ENCODE data around the gene ZFAND3.

ZFAND3 gene

GRCh38 chr6:38169977-38170526 lies 350.5 kb downstream of the ZFAND3 start:
- no peak for DNase-seq (ENCODE audit: low read depth)

DNA sequence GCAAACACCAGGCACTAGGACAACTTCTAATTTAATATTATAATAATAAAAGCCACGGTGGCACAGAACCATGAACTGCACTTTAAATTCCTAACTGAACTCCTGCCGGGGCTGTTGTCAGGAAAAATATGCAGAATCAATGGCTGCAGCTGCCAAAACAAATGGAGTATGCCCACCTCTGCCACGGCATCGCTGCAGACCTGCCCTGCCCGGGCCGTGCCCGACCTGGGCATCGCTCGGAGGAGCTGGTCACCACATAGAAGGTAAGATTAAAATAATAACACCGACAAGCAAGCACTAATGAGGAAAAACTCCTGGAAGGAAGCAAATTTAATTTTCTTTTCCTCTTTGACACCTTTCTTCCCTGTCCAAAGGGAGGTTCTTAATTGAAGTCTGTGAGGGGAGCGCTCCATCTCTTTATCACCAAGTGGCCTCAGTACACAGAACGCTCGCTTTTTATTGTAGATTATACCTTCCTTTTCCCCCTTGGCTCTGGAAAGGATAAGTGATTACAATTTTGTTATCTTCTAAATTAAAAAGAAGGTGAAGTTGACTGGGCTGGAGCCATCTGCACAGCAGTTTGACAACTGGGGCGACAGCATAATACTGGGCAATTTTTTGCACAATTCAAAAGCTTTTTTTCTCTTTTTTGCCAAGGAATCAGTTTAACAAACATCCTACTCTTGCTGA lies 351.3 kb downstream of the ZFAND3 start:
- no peak for DNase-seq (ENCODE audit: low read depth)

GRCh38 chr6:38171997-38172738 lies 352.6 kb downstream of the ZFAND3 start:
- no peak for DNase-seq (ENCODE audit: low read depth)

DNA sequence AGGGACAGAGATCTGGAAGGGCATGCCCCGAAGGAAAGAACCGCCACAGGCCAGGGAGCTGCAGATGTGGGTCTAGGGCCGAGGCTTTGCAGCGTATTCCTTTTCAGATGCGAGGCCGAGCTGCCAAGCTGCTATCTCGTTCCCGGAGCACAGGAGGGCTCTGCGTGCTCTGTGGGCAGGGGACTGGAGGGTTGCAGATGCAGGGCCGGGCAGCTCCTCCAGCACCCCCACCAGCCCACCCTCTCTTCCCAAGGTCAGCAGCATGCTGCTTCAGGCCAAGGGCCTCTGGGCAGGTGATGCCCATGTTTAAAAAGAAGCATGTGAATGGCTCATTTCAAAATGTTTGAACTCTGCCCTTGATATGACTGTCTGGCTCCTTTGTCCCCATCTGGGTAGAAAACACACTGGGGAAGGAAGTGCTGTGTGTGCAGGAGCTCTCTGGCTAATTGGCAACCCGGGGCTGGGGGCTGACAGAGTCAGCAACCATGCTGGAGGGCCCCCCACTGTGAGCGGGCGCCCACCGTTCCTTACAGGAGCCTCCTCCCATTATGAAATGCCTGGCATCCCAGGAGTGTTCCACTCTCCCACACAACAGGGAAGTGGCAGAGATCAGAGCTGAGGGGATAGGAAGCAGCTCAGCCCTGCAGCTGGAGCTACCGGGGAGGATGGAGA lies 353.3 kb downstream of the ZFAND3 start:
- no peak for DNase-seq (ENCODE audit: low read depth)

GRCh38 chr6:38173909-38174308 lies 354.4 kb downstream of the ZFAND3 start:
- DNase-seq (ENCODE audit: low read depth): no peak

GRCh38 chr6:38174315-38174714 lies 354.8 kb downstream of the ZFAND3 start:
- no peak for DNase-seq (ENCODE audit: low read depth)

GRCh38 chr6:38174806-38175495 lies 355.4 kb downstream of the ZFAND3 start:
- DNase-seq (ENCODE audit: low read depth): no peak

DNA sequence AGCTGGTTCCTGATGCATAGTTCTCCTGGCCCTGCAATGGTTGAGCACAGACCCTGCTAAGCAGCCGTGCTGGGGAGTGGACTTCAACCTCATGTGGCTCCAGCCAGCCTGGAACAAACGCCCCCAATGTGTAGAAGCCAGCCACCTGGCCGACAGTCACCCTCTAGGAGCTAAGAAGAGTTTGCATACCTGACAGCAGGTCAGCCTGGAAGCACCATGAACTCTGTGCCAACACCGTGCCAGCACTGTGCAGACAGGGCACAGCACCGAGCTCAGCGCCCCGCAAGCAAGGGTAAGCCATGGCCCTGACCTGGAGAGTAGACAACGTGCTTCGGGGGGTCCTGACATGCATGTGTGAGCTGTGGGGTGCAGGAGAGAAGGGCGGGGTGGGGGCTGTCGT lies 356.3 kb downstream of the ZFAND3 start:
- no peak for DNase-seq (ENCODE audit: low read depth)

- no peak for DNase-seq (ENCODE audit: low read depth)
Measured at GRCh38 chr6:38176797-38177751, 357.5 kb downstream of the ZFAND3 start.

- no peak for DNase-seq (ENCODE audit: low read depth)
Measured at GRCh38 chr6:38177882-38178583, 358.5 kb downstream of the ZFAND3 start.

GRCh38 chr6:38178584-38178886 lies 359.0 kb downstream of the ZFAND3 start:
- DNase-seq (ENCODE audit: low read depth): no peak

DNA sequence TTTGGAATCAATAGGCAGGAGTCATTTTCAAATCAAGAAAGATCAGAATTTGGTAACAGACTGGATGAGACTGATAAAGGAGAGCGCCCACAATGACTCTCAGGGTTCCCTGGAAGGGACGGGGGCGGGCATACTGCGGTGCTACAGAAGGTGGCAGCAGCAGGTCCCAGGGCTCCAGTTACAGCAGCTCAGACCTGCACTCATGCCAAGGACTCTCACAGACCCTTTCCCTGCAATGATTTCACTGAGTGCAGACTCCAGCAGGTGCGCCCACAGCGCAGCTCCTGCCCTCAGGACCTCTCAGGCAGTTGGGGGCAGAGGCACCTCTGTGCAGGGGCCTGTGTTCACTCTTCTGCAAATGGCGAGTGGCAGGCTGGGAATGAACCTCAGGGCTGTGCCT lies 359.8 kb downstream of the ZFAND3 start:
- DNase-seq (ENCODE audit: low read depth): no peak

- no peak for DNase-seq (ENCODE audit: low read depth)
Measured at GRCh38 chr6:38179794-38180430, 360.4 kb downstream of the ZFAND3 start.

DNA sequence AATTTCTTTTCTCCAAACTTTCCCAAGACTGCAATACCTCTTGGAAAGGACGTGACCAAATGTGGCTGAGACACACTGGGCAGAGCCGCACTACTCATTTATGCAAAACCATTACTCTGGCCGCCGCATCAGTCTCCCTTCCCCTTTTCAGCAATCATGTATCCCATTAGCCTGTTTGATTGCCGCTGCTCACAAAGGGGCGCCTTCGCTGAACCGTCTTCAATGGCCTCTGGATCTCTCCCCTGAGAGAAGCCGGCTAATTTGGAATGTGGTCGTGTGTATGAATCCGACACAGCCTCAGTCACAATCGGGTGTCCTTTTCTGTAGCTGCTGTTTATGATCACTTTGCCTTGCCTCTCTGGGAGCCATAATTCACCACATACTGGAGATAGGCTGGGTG lies 361.1 kb downstream of the ZFAND3 start:
- DNase-seq (ENCODE audit: low read depth): no peak

DNA sequence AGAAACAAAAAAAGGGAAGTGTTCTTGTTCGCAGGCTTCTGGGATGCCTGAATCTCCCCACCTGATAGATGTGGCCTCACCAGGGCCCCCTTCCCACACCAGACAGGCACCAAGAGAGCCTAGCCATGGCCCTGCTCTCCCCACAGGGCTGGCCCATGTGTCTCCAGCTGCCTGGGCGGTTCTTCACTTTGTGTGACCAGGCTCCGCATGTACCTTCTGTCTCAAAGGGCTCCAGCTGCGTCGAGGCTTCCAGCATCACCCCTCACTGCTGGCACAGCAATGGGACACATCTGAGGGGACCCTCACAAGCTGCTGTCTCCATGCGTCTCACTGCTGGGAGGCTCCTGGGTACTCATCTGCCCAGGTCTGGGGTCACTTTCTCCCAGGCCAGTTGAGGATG lies 362.9 kb downstream of the ZFAND3 start:
- DNase-seq (ENCODE audit: low read depth): no peak

- DNase-seq (ENCODE audit: low read depth): no peak
Measured at GRCh38 chr6:38183856-38184584, 364.5 kb downstream of the ZFAND3 start.

DNA sequence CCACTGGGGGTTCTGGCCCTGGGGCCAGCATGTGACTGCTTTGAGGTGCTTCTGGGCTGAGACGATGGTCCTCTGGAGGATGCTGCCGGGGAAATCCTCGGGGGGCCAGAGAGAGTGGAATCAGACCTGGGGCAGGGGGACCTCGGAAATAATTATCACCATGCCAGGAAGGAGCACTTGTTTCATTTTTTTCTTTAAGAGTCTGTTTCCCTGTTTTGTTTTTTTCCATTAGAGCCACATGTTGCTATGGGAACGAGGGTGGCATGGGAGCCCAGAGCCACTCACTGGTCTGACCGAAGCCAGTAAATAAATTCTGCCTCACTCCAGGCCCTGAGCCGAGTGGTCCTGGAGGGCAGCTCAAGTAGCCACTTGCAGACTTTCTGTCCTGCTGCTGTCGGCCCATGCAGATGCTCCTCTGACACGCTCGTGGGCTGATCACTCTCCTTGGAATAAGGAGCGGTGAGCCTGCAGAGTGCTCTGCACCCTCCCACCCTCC lies 365.1 kb downstream of the ZFAND3 start:
- DNase-seq (ENCODE audit: low read depth): no peak

DNA sequence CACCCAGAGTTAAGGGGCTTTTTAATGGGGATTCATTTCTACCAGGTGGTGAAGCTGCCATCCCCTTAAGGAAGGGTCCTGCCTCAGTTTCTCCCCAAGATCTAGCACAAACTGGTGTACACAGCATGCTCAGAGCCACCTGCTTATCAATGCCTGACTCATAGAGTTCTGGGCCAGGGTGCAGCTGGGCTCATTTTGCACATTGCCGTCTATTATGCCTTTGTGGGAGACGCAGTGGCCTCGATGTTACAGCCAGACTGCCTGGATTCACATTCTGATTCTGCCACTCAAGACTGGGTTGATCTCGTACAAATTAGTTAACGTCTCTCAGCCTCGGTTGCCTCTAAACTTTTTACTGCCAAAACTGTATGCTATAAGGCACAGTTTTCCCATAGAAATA lies 365.7 kb downstream of the ZFAND3 start:
- no peak for DNase-seq (ENCODE audit: low read depth)

GRCh38 chr6:38185752-38186151 lies 366.2 kb downstream of the ZFAND3 start:
- no peak for DNase-seq (ENCODE audit: low read depth)
